ENCODE results near the gene SRRM4.

DNA sequence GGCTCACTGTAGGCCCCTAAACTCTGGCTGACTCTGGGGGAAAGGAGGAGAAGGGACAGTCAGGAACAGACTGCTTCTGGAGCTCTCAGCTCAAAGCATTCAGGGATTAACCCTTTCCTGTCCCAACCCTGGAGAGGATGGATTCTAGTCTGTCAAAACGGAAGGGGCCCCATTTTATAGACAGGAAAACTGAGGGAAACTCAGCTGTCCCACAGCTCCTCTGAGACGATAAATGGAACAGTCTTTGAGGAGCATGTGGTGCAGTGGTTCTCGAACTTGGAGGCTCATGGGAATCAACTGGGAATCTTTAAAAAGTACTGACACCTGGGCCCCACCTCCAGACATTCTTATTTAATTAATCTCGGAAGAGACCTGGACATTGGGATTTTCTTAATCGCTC lies 23.7 kb downstream of the SRRM4 start:
- TF ChIP-seq CTCF (IDR thresholded peaks at IDR 0.05; ENCODE audit: insufficient read depth, low read length) (no peak), GABPA (IDR thresholded peaks at IDR 0.05; ENCODE audit: low read depth) (no peak), POLR2AphosphoS5 (IDR thresholded peaks at IDR 0.05; ENCODE audit: low read depth) (no peak)
- TF ChIP-seq, protein P1, sequence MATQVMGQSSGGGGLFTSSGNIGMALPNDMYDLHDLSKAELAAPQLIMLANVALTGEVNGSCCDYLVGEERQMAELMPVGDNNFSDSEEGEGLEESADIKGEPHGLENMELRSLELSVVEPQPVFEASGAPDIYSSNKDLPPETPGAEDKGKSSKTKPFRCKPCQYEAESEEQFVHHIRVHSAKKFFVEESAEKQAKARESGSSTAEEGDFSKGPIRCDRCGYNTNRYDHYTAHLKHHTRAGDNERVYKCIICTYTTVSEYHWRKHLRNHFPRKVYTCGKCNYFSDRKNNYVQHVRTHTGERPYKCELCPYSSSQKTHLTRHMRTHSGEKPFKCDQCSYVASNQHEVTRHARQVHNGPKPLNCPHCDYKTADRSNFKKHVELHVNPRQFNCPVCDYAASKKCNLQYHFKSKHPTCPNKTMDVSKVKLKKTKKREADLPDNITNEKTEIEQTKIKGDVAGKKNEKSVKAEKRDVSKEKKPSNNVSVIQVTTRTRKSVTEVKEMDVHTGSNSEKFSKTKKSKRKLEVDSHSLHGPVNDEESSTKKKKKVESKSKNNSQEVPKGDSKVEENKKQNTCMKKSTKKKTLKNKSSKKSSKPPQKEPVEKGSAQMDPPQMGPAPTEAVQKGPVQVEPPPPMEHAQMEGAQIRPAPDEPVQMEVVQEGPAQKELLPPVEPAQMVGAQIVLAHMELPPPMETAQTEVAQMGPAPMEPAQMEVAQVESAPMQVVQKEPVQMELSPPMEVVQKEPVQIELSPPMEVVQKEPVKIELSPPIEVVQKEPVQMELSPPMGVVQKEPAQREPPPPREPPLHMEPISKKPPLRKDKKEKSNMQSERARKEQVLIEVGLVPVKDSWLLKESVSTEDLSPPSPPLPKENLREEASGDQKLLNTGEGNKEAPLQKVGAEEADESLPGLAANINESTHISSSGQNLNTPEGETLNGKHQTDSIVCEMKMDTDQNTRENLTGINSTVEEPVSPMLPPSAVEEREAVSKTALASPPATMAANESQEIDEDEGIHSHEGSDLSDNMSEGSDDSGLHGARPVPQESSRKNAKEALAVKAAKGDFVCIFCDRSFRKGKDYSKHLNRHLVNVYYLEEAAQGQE (IDR thresholded peaks at IDR 0.05; ENCODE audit: insufficient replicate concordance, low read depth): no peak

Data from HL-60 (cell line).